OCI-M1 (cell line): ENCODE data around the gene PSMF1.

Source experiments
- DNase-seq: peaks from one replicate; lab custom pipeline; 2025; lab: John Stamatoyannopoulos, UW

PSMF1 gene

GRCh38 chr20:1118336-1119127, at the start of gene PSMF1:
TSS of gene PSMF1 (plus strand) at chr20:1118602. CDS start at chr20:1118774, 172 bp downstream.
- peak; percentile 98 for DNase-seq

DNA sequence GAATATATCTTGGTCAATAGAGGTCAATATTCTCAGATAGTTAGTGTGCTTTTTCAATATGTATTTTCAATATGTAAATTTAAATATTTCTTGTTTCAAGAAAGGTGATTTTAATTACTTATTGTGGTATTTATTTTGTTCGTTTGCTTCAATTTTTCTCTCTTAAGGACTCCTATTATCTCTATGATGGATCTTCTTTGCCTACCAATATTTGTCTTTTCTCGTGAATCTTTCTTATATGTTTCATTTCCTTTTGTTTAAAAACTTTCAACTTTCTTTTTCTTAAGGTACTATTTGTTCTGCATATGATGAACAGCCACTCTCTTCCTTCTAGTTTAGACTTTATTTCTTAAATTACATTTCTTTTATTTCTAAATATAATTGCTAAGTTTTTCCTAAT, 46.1 kb upstream of the PSMF1 start:
- DNase-seq: no peak

DNA sequence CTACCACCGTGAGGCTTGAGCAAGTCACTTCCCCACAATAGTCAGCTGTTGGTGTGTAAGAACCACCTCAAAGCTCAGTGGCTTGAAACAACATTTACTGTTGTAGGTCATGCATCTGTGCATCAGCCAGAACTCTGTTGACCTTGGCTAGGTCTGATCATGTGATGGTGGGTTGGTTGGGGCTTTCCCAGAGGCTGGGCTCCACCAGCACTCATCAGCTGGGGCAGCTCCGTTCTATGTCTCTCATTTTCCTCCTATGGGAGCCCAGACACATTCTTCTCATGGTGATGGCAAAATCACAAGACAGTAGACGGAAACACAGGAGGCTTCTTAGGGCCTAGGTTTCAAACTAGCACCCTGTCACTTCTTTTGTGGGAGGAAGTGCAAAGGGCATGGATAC, 42.8 kb upstream of the PSMF1 start:
- no peak for DNase-seq

DNA sequence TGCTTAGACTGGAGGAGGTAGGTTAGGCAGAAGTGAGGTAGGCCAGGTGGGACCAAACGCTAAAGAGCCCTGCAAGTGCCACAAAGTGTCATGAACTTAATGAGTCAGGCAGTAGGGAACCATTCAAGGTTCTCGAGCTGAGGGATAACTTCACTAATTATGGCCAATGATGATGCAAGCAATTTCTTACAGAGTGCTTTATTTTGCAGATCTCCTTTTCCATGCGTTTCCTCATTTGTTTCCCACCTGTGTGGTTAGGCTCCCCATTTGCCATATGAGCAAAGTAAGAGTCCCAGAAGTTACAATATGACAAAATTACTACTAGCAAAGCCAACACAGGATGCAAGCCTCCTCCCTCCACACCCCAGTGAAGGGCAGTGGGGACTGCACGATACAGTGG, 36.5 kb upstream of the PSMF1 start:
- no peak for DNase-seq

- DNase-seq: no peak
These were observed 34.8 kb upstream of the PSMF1 start for GRCh38 chr20:1083431-1084080.

GRCh38 chr20:1085492-1086276, 32.7 kb upstream of the PSMF1 start:
- peak; percentile 58 for DNase-seq

- DNase-seq: no peak
These were observed 31.9 kb upstream of the PSMF1 start for GRCh38 chr20:1086277-1087213.

DNA sequence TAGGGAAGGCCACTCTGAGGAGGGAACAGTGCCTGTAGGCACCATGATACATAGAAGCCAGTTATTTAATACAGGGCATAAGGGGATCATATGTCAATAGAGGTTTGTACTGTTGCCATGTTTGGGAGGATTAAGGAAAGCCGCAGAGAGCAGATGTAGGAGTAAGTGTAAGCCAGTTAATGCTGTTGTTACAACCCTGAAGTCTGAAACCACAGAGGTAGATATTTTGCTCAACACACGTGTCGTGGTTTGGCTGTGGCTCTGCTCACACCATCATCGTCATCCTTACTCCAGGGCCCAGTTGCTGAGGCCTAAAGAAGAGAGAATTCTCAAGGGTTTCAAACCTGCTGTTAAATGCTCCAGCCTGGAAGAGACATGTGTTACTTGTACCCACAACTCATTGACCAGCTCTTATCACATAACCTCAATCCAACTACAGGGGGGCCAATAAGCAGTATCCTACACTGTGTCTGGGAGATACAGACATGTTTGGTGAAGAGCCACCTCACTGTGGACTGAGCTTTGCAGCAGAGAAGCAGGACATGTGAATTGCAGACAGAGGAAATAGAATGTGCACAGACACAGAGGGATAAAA, 31.0 kb upstream of the PSMF1 start:
- DNase-seq: peak; percentile 69

DNA sequence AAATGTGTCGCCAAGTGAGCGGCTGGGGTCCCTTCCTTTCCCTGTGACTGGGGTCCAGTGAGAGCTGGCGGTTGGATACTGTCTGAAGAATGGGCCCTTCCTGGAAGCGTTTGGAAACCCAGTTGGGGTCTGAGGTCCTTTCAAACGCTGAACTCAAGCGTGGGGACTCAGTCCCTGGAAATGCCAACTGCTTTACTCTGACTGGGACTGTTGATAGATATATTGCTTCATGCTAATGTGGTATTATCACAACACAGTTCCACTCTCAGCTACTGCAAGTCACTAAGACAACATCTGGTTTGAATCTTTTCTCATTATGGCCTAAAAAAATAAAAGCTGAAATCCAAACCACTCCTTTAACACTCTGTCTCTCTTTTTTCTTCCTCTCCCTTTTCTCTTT, 23.7 kb upstream of the PSMF1 start:
- no peak for DNase-seq

DNA sequence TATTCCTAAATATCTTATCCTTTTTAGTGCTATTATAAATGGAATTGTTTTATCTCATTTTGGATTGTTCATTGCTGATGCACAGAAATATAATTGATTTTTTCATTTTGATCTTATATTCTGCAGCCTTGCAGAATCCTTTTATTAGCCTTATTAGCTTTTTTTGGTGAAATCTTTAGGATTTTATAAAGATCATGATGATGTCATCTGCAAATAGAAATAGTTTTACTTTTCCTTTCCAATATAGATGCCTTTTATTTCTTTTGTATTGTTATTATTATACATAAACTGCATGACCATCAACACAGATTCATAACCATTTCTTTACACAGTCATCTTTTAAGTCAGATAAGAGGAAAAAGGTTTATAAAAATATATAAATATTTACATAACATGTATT, 16.9 kb upstream of the PSMF1 start:
- no peak for DNase-seq

GRCh38 chr20:1102016-1102415, 16.4 kb upstream of the PSMF1 start:
- no peak for DNase-seq

DNA sequence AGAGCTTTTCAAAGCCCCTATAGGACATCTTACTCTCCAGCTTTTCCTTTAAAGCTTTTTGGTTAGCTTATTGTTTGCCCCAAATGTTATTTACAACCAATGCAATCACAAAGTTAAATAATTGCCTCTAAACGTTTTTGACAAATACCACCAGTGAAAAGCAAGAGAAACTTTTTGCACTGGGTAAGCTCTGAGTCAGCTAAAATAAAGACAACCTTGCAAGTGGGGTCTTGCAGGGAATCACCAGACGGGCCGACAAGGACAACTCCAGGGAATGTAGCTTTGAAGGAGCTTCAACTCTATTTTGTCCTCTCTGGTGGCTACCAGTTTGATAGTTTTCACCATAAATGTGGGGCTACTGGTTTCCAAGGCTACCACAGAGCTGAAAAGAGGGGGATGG, 14.7 kb upstream of the PSMF1 start:
- DNase-seq: no peak

DNA sequence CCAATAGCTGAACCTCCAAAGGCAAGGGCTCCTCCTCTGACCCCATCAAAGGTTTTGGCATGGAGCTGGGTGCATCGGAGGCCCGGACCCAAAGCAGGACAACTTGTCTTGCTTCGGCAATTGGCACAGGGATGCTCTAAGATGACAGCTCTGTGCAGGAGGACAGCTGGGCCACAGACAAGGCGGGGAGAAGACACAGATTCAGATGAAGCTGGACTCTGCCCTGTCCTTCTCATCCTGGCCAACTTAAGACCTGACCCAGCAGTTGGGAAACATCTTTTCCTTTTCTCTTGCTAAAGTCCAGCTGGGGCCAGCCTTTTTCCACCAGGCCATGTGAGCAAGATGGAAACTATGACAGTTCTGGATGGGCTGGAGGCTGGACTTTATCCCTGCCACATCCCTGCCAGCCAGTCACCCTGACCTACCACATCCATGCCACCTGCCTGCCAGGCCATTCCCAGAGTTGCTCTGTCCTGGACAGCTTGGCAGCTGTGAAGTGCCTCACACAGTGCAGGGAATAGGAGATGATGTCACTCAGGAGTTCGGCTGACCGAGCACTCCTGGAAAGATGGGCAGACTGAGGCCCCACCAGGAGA, 12.7 kb upstream of the PSMF1 start:
- DNase-seq: no peak

- DNase-seq: no peak
These were observed 11.2 kb upstream of the PSMF1 start for GRCh38 chr20:1107176-1107575.

GRCh38 chr20:1108437-1108920, 9.9 kb upstream of the PSMF1 start:
- DNase-seq: peak; percentile 74

DNA sequence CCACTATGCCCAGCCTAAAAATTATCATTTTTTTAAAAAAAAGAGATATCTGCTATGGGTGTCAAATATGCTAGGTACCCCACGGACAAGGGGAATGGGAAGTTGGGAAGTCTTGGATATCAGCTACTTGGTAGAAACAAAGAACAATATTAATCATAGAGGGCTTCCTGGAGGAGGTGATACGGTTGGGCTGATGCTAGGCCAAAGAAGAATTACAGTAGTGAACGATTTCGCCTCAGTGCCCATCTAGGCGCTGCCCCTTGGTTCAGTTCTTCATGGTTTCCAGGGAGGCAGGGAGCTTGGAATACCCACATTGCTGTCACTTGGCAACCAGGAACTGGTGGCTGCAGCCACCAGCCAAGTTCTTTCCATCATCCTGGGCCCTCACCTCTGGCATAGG, 5.5 kb upstream of the PSMF1 start:
- no peak for DNase-seq

GRCh38 chr20:1118004-1118335, 432 bp upstream of the PSMF1 start:
- DNase-seq: no peak

DNA sequence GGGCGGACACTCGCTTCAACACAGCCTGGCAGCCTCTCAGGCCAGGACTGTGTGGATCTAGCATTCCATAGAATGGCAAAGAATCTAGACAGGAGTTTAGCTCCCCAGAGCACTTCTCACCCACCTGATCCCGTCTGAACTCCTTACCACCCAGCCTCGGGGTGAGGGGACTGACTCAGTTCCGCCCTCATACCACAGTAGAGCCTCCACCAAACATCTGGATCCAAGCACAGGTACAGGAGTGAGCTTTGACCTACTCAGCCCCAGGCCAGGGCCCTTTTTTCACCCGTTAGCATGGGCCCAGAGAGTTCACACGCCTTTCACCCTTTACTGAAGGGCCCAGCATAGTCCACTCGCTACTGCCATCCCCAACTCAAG, 715 bp downstream of the PSMF1 start:
- no peak for DNase-seq

GRCh38 chr20:1119524-1119923, 1.1 kb downstream of the PSMF1 start:
- DNase-seq: no peak

- DNase-seq: peak; percentile 76
These were observed 3.0 kb downstream of the PSMF1 start for GRCh38 chr20:1121429-1121828.
